ENCODE measurements around the gene LRCOL1. TPM values are rescaled to one million over a fixed set of nuclear protein-coding genes. Genes with fewer than 3 reads are reported as not detected.

The LRCOL1 gene
- total and polyA plus RNA-seq, 10 donors = 0.54 to 4.1 (median 1.4) TPM; not detected in 2

- intact Hi-C loops (cut with DNase I; ENCODE audit: low total_unique reads) = no loop called here
These were observed 48.8 kb downstream of the LRCOL1 start for GRCh38 chr12:132561427-132562156.

GRCh38 chr12:132560614-132561426 lies 49.6 kb downstream of the LRCOL1 start:
- 1 to 7% (median 2%) methylated on average over 31 to 49 of the region's 49 CpGs for WGBS, 5 donors
- Histone ChIP-seq H3K4me1 (peaks cover 22 to 55% (median 40%) of the 10 kb centered on the region in 6 donors), H3K9me3 (no peaks in the 10 kb centered on the region), H3K27ac (peak overlapping the region in 3 of 8 donors; percentile 13 to 50 (median 24)), H3K4me3 (peak overlapping the region; percentile 47 to 84 (median 65)), H3K36me3 (peaks cover 0 to 21% (median 0%) of the 10 kb centered on the region in 6 donors), H3K27me3 (replicated peaks in 1 of 7) (peaks cover 0 to 31% (median 2%) of the 10 kb centered on the region in 7 donors)
- TF ChIP-seq POLR2A (IDR thresholded peaks at IDR 0.05) (no peak), POLR2AphosphoS5 (IDR thresholded peaks at IDR 0.05) (peak in 1 of 3 donors; percentile 51), CTCF (IDR thresholded peaks at IDR 0.05 in 8 of 11, conservative IDR thresholded peaks at IDR 0.05 in 3 of 11) (peak; percentile 17 to 82 (median 75))
- DNase-seq = peak; percentile 91
- intact Hi-C loops (cut with DNase I; ENCODE audit: low total_unique reads) = no loop called here

More at GRCh38 chr12:132561427-132562156, 48.8 kb downstream of the LRCOL1 start:
- peaks cover 22 to 55% (median 40%) of the 10 kb centered on the region in 6 donors for H3K4me1 ChIP-seq
- peaks cover 0 to 31% (median 2%) of the 10 kb centered on the region in 7 donors for H3K27me3 ChIP-seq (replicated peaks in 1 of 7)
- no peak for DNase-seq
- peaks cover 0 to 24% (median 0%) of the 10 kb centered on the region in 6 donors for H3K36me3 ChIP-seq
- WGBS, 5 donors = 45 to 67% (median 65%) methylated on average over 10 to 21 of the region's 21 CpGs
- no peaks in the 10 kb centered on the region for H3K9me3 ChIP-seq
- TF ChIP-seq POLR2AphosphoS5 (IDR thresholded peaks at IDR 0.05) (no peak), CTCF (IDR thresholded peaks at IDR 0.05 in 8 of 11, conservative IDR thresholded peaks at IDR 0.05 in 3 of 11) (peak in 5 of 11 experiments; percentile 14 to 41 (median 33))
- no peak overlapping the region for H3K27ac ChIP-seq
- H3K4me3 ChIP-seq = peak overlapping the region in 4 of 8 donors; percentile 57 to 84 (median 64)

DNA sequence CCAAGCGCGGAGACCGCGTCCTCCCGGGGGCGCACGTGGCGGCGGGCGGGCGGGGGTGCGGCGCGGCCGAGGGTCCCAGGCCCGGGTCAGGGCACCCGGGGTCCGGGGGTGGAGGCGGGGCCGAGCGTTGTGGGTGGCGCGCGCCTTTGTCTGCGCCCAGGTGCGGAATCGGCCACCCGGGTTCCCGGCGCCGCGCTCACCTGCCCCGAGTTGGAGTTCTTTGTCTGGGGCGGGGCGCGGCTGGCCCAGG lies 50.1 kb downstream of the LRCOL1 start:
- intact Hi-C loops (cut with DNase I; ENCODE audit: low total_unique reads) = no loop called here
- H3K4me1 ChIP-seq = peaks cover 22 to 60% (median 40%) of the 10 kb centered on the region in 6 donors
- peaks cover 0 to 31% (median 2%) of the 10 kb centered on the region in 7 donors for H3K27me3 ChIP-seq (replicated peaks in 1 of 7)
- 0 to 1% (median 1%) methylated on average over 7 to 36 of the region's 36 CpGs for WGBS, 5 donors
- no peaks in the 10 kb centered on the region for H3K9me3 ChIP-seq
- peak overlapping the region; percentile 47 to 84 (median 65) for H3K4me3 ChIP-seq
- peak; percentile 86 for DNase-seq
- H3K36me3 ChIP-seq = peaks cover 0 to 20% (median 0%) of the 10 kb centered on the region in 6 donors
- peak overlapping the region in 3 of 8 donors; percentile 13 to 50 (median 24) for H3K27ac ChIP-seq
- no peak for TF ChIP-seq CTCF (IDR thresholded peaks at IDR 0.05 in 8 of 11, conservative IDR thresholded peaks at IDR 0.05 in 3 of 11)
- TF ChIP-seq POLR2A (IDR thresholded peaks at IDR 0.05) = no peak
- no peak for TF ChIP-seq POLR2AphosphoS5 (IDR thresholded peaks at IDR 0.05)

All from spleen (tissue), 11 donors.